ENCODE measurements around the gene VIL1. TPM values are rescaled to one million over a fixed set of nuclear protein-coding genes. Genes with fewer than 3 reads are reported as not detected.

The VIL1 gene
- total and polyA plus RNA-seq, 2 of the 13 experiments (the other 11 are each of a cell fraction or from before 2014, with no cell fraction given) = 287 to 301 TPM

DNA sequence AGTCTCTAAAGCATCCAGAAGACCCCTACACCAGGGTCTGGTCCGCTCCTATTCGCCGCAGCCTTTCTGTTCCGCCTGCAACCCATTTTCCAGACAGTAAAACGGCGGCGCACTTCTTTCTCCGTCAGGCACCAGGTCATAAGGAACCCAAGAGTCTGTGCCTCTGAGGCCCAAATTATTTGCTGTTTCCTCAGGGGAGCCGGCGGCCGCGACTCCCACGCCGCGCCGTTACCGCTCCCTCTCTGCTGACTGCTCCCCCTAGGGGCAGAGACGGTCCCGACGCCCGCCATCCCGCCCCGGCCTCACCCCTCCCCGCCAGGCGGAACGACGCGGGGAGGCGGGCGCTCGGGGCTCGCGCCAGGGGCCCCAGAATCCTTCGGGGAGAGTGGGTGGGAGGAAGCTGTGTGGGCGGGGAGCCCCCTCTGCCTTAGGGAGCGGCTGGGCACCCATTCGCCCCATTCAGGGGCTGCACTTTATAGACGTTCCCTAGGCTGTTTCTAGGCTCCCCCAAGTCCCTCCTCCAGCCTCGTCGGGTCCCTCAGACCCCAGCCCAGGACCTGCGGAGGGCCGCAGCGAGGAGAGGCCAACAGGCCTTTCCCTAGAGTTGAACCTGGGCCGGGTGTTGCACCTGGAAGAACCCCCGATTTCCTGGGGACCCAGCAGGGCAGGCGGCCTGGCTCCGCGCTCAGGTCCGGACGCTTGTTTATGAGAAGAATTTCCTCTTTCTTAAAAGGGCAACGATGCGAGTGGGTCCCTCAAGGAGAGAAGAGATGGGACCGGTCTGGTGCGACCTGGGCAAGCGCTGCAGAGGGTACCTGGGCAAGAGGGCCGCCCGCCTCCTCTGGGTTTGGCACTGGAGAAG lies 22.9 kb upstream of the VIL1 start (continued):
- TF ChIP-seq MBD4 (IDR thresholded peaks at IDR 0.05; ENCODE audit: borderline replicate concordance, low read length) = no peak
- no peak for TF ChIP-seq MAX (IDR thresholded peaks at IDR 0.05)
- TF ChIP-seq REXO4 (CRISPR knock-in tag; IDR thresholded peaks at IDR 0.05; ENCODE audit: borderline replicate concordance) = 0 out of 2 replicates have a peak, but pooled peaks have one; percentile 32
- TF ChIP-seq ZKSCAN8 (CRISPR knock-in tag; IDR thresholded peaks at IDR 0.05; ENCODE audit: borderline replicate concordance) = peak; percentile 70; the same call in 1 of the 2 replicates
- peak; percentile 99 for TF ChIP-seq AKAP8 (CRISPR knock-in tag; IDR thresholded peaks at IDR 0.05)
- TF ChIP-seq ATF6 (CRISPR knock-in tag; conservative IDR thresholded peaks at IDR 0.05) = peak; percentile 93
- peak; percentile 74 for TF ChIP-seq ZMYM4 (CRISPR knock-in tag; IDR thresholded peaks at IDR 0.05)
- TF ChIP-seq ZKSCAN5 (CRISPR knock-in tag; IDR thresholded peaks at IDR 0.05) = no peak; the same call in 1 of the 2 replicates
- TF ChIP-seq, protein P1, sequence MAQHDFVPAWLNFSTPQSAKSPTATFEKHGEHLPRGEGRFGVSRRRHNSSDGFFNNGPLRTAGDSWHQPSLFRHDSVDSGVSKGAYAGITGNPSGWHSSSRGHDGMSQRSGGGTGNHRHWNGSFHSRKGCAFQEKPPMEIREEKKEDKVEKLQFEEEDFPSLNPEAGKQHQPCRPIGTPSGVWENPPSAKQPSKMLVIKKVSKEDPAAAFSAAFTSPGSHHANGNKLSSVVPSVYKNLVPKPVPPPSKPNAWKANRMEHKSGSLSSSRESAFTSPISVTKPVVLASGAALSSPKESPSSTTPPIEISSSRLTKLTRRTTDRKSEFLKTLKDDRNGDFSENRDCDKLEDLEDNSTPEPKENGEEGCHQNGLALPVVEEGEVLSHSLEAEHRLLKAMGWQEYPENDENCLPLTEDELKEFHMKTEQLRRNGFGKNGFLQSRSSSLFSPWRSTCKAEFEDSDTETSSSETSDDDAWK (CRISPR knock-in tag; IDR thresholded peaks at IDR 0.05) = no peak
- no peak for TF ChIP-seq ZUFSP (CRISPR knock-in tag; IDR thresholded peaks at IDR 0.05; ENCODE audit: borderline replicate concordance)
- TF ChIP-seq RORA (CRISPR knock-in tag; IDR thresholded peaks at IDR 0.05) = no peak
- TF ChIP-seq ZNF496 (CRISPR knock-in tag; IDR thresholded peaks at IDR 0.05; ENCODE audit: insufficient replicate concordance) = no peak
- TF ChIP-seq, protein P2, sequence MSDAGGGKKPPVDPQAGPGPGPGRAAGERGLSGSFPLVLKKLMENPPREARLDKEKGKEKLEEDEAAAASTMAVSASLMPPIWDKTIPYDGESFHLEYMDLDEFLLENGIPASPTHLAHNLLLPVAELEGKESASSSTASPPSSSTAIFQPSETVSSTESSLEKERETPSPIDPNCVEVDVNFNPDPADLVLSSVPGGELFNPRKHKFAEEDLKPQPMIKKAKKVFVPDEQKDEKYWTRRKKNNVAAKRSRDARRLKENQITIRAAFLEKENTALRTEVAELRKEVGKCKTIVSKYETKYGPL (CRISPR knock-in tag; IDR thresholded peaks at IDR 0.05) = no peak
- TF ChIP-seq, protein P3, sequence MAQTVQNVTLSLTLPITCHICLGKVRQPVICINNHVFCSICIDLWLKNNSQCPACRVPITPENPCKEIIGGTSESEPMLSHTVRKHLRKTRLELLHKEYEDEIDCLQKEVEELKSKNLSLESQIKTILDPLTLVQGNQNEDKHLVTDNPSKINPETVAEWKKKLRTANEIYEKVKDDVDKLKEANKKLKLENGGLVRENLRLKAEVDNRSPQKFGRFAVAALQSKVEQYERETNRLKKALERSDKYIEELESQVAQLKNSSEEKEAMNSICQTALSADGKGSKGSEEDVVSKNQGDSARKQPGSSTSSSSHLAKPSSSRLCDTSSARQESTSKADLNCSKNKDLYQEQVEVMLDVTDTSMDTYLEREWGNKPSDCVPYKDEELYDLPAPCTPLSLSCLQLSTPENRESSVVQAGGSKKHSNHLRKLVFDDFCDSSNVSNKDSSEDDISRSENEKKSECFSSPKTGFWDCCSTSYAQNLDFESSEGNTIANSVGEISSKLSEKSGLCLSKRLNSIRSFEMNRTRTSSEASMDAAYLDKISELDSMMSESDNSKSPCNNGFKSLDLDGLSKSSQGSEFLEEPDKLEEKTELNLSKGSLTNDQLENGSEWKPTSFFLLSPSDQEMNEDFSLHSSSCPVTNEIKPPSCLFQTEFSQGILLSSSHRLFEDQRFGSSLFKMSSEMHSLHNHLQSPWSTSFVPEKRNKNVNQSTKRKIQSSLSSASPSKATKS (CRISPR knock-in tag; IDR thresholded peaks at IDR 0.05) = no peak
- no peak for TF ChIP-seq ZNF784 (CRISPR knock-in tag; IDR thresholded peaks at IDR 0.05; ENCODE audit: borderline replicate concordance)
- peak; percentile 81 for TF ChIP-seq KDM5B (CRISPR knock-in tag; IDR thresholded peaks at IDR 0.05; ENCODE audit: borderline replicate concordance)
- TF ChIP-seq DDIT3 (CRISPR knock-in tag; IDR thresholded peaks at IDR 0.05) = 0 out of 2 replicates have a peak, but pooled peaks have one; percentile 26
- no peak; the same call in 1 of the 2 replicates for TF ChIP-seq KDM6A (CRISPR knock-in tag; IDR thresholded peaks at IDR 0.05; ENCODE audit: low read depth)

Data from HepG2 (cell line).